ENCODE results near the gene PSORS1C2. TPM values are rescaled to one million over a fixed set of nuclear protein-coding genes. Genes with fewer than 3 reads are reported as not detected.

Gene PSORS1C2
- total and polyA plus RNA-seq, 2 donors (not counting 3 experiments of a cell fraction or from before 2014, with no cell fraction given): not detected

- no peaks in the 10 kb centered on the region for H3K27me3 ChIP-seq (ENCODE audit: control insufficient read depth in 2 of 2, insufficient read depth in 2 of 2, low read length in 2 of 2)
- POLR2A ChIA-PET: interaction anchor here (0.6 kb wide), 1 partner anchor 47 kb away, joined by 5 read pairs; no protein-coding TSS in a partner anchor
These were observed 5.6 kb upstream of the PSORS1C2 start for GRCh38 chr6:31144296-31144969.

More at GRCh38 chr6:31144296-31144969, 5.6 kb upstream of the PSORS1C2 start:
- Histone ChIP-seq H3K9ac (replicated peaks; ENCODE audit: extremely low read depth, insufficient read depth, low read length) (no peak overlapping the region), H3K36me3 (ENCODE audit: control insufficient read depth in 2 of 2, extremely low read depth in 1 of 2, insufficient read depth in 2 of 2, low read length in 2 of 2) (peaks cover 0 to 11% of the 10 kb centered on the region in 2 experiments), H3K4me2 (ENCODE audit: insufficient read depth, low read length) (no peak overlapping the region), H3K9me3 (replicated peaks; ENCODE audit: control insufficient read depth, insufficient read depth, low read length) (no peaks in the 10 kb centered on the region), H3K79me2 (ENCODE audit: control insufficient read depth, insufficient read depth, low read length) (no peaks in the 10 kb centered on the region), H3K4me1 (ENCODE audit: control insufficient read depth, extremely low read depth, insufficient read depth, low read length) (peaks cover 7% of the 10 kb centered on the region), H3K9me1 (replicated peaks; ENCODE audit: control insufficient read depth, extremely low read depth, insufficient read depth, low read length) (no peaks in the 10 kb centered on the region), H2AFZ (ENCODE audit: low read depth, low read length) (no peak overlapping the region), H3K27ac (ENCODE audit: insufficient read depth, low read depth, low read length) (no peak overlapping the region), H3K4me3 (replicated peaks in 1 of 3; ENCODE audit: insufficient read depth in 1 of 3, low read depth in 1 of 3, low read length in 3 of 3) (no peak overlapping the region), H4K20me1 (replicated peaks; ENCODE audit: control insufficient read depth, extremely low read depth, insufficient read depth, low read length) (no peaks in the 10 kb centered on the region)
- CTCF ChIA-PET: interaction anchor here (1.6 kb wide), 1 partner anchor 48 kb away, joined by 6 read pairs; no protein-coding TSS in a partner anchor
- FAIRE-seq: no peak
- TF ChIP-seq CTCF (IDR thresholded peaks at IDR 0.05; ENCODE audit: extremely low read depth in 1 of 2, insufficient read depth in 1 of 2, low read depth in 1 of 2, low read length in 2 of 2) (no peak), EZH2 (IDR thresholded peaks at IDR 0.05; ENCODE audit: borderline replicate concordance, low read depth, low read length, severe bottlenecking) (no peak), MYC (IDR thresholded peaks at IDR 0.05; ENCODE audit: low read depth, low read length) (no peak), FOS (IDR thresholded peaks at IDR 0.05; ENCODE audit: borderline replicate concordance, insufficient read depth, low read length) (no peak), MAX (IDR thresholded peaks at IDR 0.05; ENCODE audit: insufficient read depth, insufficient read length) (no peak), POLR2A (IDR thresholded peaks at IDR 0.05; ENCODE audit: low read depth, low read length) (no peak)
- no TSS peak for BruUV-seq (replicated peaks)
- dilution Hi-C loops (cut with MboI; ENCODE audit: extremely low pct_ligation_motif_present, low sequenced_read_pairs): no loop called here
- intact Hi-C loops (cut with micrococcal nuclease): no loop called here
- DNase-seq (ENCODE audit: low read depth, low spot score): no peak
